ENCODE measurements around the gene FMNL3.

Gene FMNL3

GRCh38 chr12:49673446-49674317, 33.5 kb downstream of the FMNL3 start:
- DNase-seq (ENCODE audit: low spot score), result peak; percentile 97

- DNase-seq (ENCODE audit: low spot score), result no peak
Observed at GRCh38 chr12:49672301-49673217, 34.6 kb downstream of the FMNL3 start.

- no peak for DNase-seq (ENCODE audit: low spot score)
Observed at GRCh38 chr12:49671031-49671765, 36.0 kb downstream of the FMNL3 start.

- DNase-seq (ENCODE audit: low spot score), result no peak
Observed at GRCh38 chr12:49669796-49670195, 37.4 kb downstream of the FMNL3 start.

- DNase-seq (ENCODE audit: low spot score), result peak; percentile 44
Observed at GRCh38 chr12:49667325-49668090, 39.7 kb downstream of the FMNL3 start.

GRCh38 chr12:49666176-49666575, 41.0 kb downstream of the FMNL3 start:
- DNase-seq (ENCODE audit: low spot score), result no peak

- DNase-seq (ENCODE audit: low spot score), result no peak
Observed at GRCh38 chr12:49665384-49665783, 41.8 kb downstream of the FMNL3 start.

- no peak for DNase-seq (ENCODE audit: low spot score)
Observed at GRCh38 chr12:49664591-49665239, 42.5 kb downstream of the FMNL3 start.

GRCh38 chr12:49664167-49664566, 43.0 kb downstream of the FMNL3 start:
- DNase-seq (ENCODE audit: low spot score), result no peak

GRCh38 chr12:49662998-49663843, 44.0 kb downstream of the FMNL3 start:
- DNase-seq (ENCODE audit: low spot score), result peak; percentile 86

- no peak for DNase-seq (ENCODE audit: low spot score)
Observed at GRCh38 chr12:49661746-49662145, 45.5 kb downstream of the FMNL3 start.

- DNase-seq (ENCODE audit: low spot score), result no peak
Observed at GRCh38 chr12:49661191-49661590, 46.0 kb downstream of the FMNL3 start.

GRCh38 chr12:49659753-49660152, 47.5 kb downstream of the FMNL3 start:
- no peak for DNase-seq (ENCODE audit: low spot score)

GRCh38 chr12:49658276-49658675, 48.9 kb downstream of the FMNL3 start:
- DNase-seq (ENCODE audit: low spot score), result no peak

GRCh38 chr12:49655595-49656236, 51.5 kb downstream of the FMNL3 start:
- DNase-seq (ENCODE audit: low spot score), result no peak

- no peak for DNase-seq (ENCODE audit: low spot score)
Observed at GRCh38 chr12:49654715-49655114, 52.5 kb downstream of the FMNL3 start.

- DNase-seq (ENCODE audit: low spot score), result no peak
Observed at GRCh38 chr12:49652921-49653520, 54.2 kb downstream of the FMNL3 start.

GRCh38 chr12:49651855-49652254, 55.4 kb downstream of the FMNL3 start:
- no peak for DNase-seq (ENCODE audit: low spot score)

- DNase-seq (ENCODE audit: low spot score), result no peak
Observed at GRCh38 chr12:49649892-49650291, 57.3 kb downstream of the FMNL3 start.

Data from AG20443 (cell line).